CD4-positive, alpha-beta T cell treated with Interleukin-15 for 4 hours (primary cell): ENCODE results near the gene GSTA4.
"Not testable (repeated sequence)": the region's sequence is repeated elsewhere in the genome, so short reads cannot be mapped to it uniquely, and the experiment has no call there.

Source experiments
- DNase-seq: peaks from one replicate; pipeline ENCODE4 v3.0.0-alpha.2; 2020; ENCODE audit warnings: low spot score

The GSTA4 gene

GRCh38 chr6:52972989-52973388 is 22.1 kb downstream of the GSTA4 start:
- no peak for DNase-seq

DNA sequence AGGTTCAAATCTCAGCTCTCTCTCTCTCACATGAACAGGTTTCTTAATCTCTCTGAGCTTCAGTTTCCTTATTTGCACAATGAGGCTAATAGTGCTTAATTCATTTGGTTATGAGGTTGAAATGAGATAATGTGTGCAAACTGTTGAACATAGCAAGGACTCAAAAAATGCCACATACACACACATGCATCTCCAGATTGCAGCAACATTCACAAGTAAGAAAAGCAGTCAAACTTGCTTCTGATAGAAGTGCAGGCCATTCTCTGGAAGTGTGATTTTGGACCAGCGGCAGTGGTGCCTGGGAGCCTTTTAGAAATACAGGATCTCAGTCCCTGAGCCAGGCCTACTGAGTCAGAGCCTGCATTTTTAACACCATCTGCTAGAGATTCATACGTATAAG is 25.7 kb downstream of the GSTA4 start:
- DNase-seq = no peak

GRCh38 chr6:52966101-52966500 is 29.0 kb downstream of the GSTA4 start:
- no peak for DNase-seq

- DNase-seq = no peak
Observed at GRCh38 chr6:52965380-52965779, 29.7 kb downstream of the GSTA4 start.

GRCh38 chr6:52964318-52964717 is 30.8 kb downstream of the GSTA4 start:
- DNase-seq = no peak

GRCh38 chr6:52962701-52963100 is 32.4 kb downstream of the GSTA4 start:
- DNase-seq = no peak

- not testable (repeated sequence) for DNase-seq
Observed at GRCh38 chr6:52961022-52961421, 34.1 kb downstream of the GSTA4 start.

DNA sequence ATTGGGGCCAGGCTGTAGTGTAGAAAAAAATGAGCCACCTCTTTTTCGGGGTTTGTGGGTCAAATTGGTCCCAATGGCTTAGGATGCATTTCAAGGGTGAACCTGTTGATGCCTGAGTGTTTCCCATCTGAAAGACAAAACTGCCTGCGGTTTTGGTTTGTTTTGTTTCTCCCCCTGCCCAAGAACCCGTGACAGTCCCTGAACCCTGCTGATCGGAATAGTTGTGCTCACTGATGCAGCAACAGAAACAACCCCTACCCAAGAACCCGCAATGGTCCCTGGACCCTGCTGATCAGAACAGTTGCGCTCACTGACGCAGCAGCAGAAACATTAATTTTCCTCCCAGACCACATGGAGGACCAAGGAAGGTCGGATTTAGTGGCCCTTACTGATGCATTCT is 34.9 kb downstream of the GSTA4 start:
- DNase-seq = not testable (repeated sequence)

DNA sequence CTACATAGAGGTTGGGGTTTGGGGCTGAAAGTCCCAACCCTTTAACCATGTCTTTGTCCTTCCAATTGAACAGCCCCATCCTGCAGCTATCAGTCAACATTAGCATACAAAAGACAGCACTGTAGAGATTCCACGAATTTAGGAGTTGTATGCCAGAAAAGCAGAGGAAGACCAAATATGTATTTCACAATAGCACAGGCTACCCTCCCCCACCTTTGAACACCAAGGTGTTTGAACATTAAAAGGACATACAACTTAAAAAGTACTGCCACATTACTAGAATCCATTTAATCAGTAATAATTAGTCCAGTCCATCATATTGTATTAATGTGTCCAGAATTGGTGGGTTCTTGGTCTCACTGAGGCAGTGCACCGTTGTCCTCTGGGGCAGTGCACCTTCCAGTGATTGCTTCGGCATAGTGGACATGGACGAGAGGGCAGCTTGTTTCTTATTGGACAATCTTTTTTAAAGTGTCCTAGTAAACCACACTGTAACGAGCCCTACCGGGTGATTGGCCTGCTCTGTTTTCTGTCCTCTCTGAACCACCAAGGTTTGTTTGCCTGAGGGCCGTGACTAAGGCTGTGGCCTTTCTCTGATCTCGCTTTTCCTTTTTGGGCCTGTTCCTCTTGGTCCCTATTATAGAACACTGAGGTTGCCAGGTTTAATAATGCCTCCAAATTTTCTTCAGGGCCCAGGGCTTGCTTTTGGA is 36.4 kb downstream of the GSTA4 start:
- no peak for DNase-seq

DNA sequence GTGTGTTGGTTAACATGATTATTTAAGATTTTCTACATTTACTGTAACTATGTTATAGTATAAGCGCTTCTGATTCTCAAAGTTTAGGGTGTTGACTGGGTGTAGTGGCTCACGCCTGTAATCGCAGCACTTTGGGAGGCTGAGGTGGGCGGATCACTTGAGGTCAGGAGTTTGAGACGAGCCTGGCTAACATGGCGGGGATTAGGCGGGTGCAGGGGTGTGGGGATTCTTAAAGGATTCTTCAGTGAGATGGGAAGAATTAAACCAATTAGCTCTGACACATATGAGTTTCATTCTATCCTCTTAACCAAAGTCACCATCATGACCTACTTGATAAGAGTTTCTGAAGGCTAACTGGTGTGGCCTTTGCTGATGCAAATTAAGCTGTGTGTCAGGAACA is 39.2 kb downstream of the GSTA4 start:
- no peak for DNase-seq

- no peak for DNase-seq
Observed at GRCh38 chr6:52953911-52954839, 40.9 kb downstream of the GSTA4 start.

DNA sequence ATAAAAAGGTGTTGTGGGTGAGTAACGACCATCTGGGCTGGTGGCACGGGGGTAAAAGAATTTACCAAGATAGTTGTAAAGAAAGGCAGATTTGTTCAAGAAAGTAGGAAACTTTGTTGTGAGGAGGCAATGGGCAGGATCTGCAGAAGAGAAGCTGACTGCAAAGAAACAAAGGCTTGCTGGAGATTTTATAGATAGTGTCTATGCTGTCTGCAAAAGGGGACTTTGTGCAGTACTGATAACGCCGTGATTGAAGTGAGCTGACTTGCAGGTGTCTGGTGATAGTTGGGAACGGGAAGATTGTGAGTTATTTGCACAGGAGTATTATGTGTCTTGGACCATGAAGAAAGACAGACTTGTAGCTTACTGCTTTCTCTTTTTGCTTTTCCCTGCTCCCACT is 48.8 kb downstream of the GSTA4 start:
- no peak for DNase-seq

- not testable (repeated sequence) for DNase-seq
Observed at GRCh38 chr6:52942821-52943220, 52.3 kb downstream of the GSTA4 start.

GRCh38 chr6:52942221-52942620 is 52.9 kb downstream of the GSTA4 start:
- no peak for DNase-seq

DNA sequence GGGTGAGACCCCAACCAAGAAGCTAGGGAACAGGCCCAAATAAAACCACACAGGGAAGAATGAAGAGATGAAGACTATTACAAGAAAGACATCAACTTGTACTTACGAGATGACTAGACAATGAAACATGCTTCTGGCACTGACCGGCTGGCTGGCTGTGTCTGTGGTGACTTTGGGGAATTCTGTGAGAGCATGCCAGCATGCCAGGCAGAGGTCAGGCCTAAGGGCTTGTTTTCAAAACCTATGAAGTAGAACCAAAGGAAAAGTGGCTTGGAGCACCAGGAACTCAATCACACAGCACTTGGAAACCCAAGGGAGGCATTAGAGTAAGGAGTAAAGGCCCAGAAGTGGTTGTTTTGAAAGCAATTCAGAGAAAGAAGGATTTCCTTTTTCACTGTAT is 57.2 kb downstream of the GSTA4 start:
- DNase-seq = no peak

GRCh38 chr6:52933778-52934177 is 61.3 kb downstream of the GSTA4 start:
- DNase-seq = no peak

- DNase-seq = no peak
Observed at GRCh38 chr6:52931351-52931750, 63.7 kb downstream of the GSTA4 start.

- no peak for DNase-seq
Observed at GRCh38 chr6:52929321-52930164, 65.5 kb downstream of the GSTA4 start.
